SK-N-SH (cell line): Measurements from ENCODE around the gene RPL19.

ENCODE experiments used
- CTCF ChIP-seq: fragments of 200-600 bp; sonication (generic); IDR thresholded peaks from 2 replicates; pipeline ENCODE4 v1.6.1; 2017; ENCODE audit warnings: antibody characterized with exemption, mild to moderate bottlenecking, moderate library complexity
- EP300 ChIP-seq, 2 experiments: IDR thresholded peaks; 2 replicates each; pipeline versions ENCODE4 v1.4.0 to v1.6.1; 2012; ENCODE audit warnings: borderline replicate concordance in 1 of 2, low read depth in 1 of 2, low read length in 1 of 2
- GABPA ChIP-seq: IDR thresholded peaks from 2 replicates; pipeline ENCODE4 v1.4.0; 2012; ENCODE audit warnings: low read depth, mild to moderate bottlenecking
- JUND ChIP-seq: IDR thresholded peaks from 2 replicates; pipeline ENCODE4 v1.4.0; 2012
- POLR2AphosphoS5 ChIP-seq: IDR thresholded peaks from 2 replicates; pipeline ENCODE4 v1.6.1; 2012; ENCODE audit warnings: low read depth, low read length

GRCh38 chr17:39155654-39156053 is 44.4 kb upstream of the RPL19 start:
- TF ChIP-seq CTCF (no peak), GABPA (no peak), EP300 (IDR thresholded peaks at IDR 0.05; ENCODE audit: borderline replicate concordance in 1 of 2, low read depth in 1 of 2, low read length in 1 of 2) (no peak), POLR2AphosphoS5 (no peak), JUND (no peak)
